ENCODE data around the gene MAGI2.

MAGI2 gene

DNA sequence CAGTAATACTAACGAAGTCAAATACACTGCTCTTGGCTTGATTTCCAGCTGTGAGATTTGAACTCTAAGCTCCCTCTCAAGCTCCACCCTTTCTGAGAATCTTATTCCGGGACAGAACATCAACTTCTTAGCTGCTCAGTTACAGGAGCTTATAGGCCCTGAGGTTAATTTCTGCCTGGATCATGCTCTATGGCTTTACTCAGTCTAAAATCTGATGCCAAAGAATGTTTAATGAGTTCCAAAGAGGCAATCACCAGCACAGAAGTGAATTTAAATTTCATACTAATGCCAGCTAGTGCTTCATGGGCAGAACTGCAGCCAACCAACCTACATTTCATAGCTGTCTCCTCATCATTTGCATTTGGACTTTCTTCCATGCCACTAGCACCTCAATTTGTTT is 707.2 kb downstream of the MAGI2 start:
- Histone ChIP-seq H3K27ac (ENCODE audit: low read depth, low read length) (no peak overlapping the region), H3K27me3 (ENCODE audit: control insufficient read depth, insufficient read depth, low read length) (no peaks in the 10 kb centered on the region), H3K36me3 (ENCODE audit: control insufficient read depth, insufficient read depth, low read length) (no peaks in the 10 kb centered on the region)

GRCh38 chr7:78742694-78743093 is 710.8 kb downstream of the MAGI2 start:
- H3K27me3 ChIP-seq (ENCODE audit: control insufficient read depth, insufficient read depth, low read length): no peaks in the 10 kb centered on the region
- H3K27ac ChIP-seq (ENCODE audit: low read depth, low read length): no peak overlapping the region
- no peaks in the 10 kb centered on the region for H3K9me3 ChIP-seq (ENCODE audit: control insufficient read depth, insufficient read depth, low read depth, low read length)
- H3K9ac ChIP-seq (ENCODE audit: low read length): no peak overlapping the region
- H3K4me3 ChIP-seq (ENCODE audit: low read depth, low read length): no peak overlapping the region
- H3K4me1 ChIP-seq (ENCODE audit: control insufficient read depth, insufficient read depth, low read length): peaks cover 22% of the 10 kb centered on the region
- H3K36me3 ChIP-seq (ENCODE audit: control insufficient read depth, insufficient read depth, low read length): peaks cover 2% of the 10 kb centered on the region; the same call in 1 of the 2 replicates

More for the DNA sequence above, 707.2 kb downstream of the MAGI2 start:
- no peak overlapping the region for H3K4me3 ChIP-seq (ENCODE audit: low read depth, low read length)
- no peaks in the 10 kb centered on the region for H3K9me3 ChIP-seq (ENCODE audit: control insufficient read depth, insufficient read depth, low read depth, low read length)
- H3K4me1 ChIP-seq (ENCODE audit: control insufficient read depth, insufficient read depth, low read length): peaks cover 33% of the 10 kb centered on the region
- H3K9ac ChIP-seq (ENCODE audit: low read length): no peak overlapping the region

DNA sequence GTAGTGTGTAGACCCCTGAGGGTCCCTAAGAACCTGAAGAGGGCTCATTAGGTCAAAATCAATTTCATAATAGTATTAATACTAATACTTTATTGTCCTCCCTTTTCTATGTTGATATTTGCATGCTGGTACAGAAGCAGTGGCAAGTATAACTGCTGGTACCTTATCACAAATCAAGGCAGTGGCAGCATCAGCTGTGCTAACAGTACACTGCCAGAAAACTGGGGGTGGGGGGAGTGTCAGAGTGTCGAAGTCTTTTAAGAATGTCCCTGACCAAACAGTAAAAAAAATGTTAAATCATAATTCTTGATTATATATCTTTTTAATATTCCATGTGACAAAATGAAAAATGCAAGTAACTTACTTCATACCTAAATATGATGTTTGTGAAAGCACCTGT is 716.9 kb downstream of the MAGI2 start:
- no peak overlapping the region for H3K27ac ChIP-seq (ENCODE audit: low read depth, low read length)
- no peak overlapping the region for H3K9ac ChIP-seq (ENCODE audit: low read length)
- H3K9me3 ChIP-seq (ENCODE audit: control insufficient read depth, insufficient read depth, low read depth, low read length): no peaks in the 10 kb centered on the region
- H3K36me3 ChIP-seq (ENCODE audit: control insufficient read depth, insufficient read depth, low read length): peaks cover 2% of the 10 kb centered on the region; the same call in 1 of the 2 replicates
- H3K4me3 ChIP-seq (ENCODE audit: low read depth, low read length): no peak overlapping the region
- H3K4me1 ChIP-seq (ENCODE audit: control insufficient read depth, insufficient read depth, low read length): no peaks in the 10 kb centered on the region
- no peaks in the 10 kb centered on the region for H3K27me3 ChIP-seq (ENCODE audit: control insufficient read depth, insufficient read depth, low read length)

DNA sequence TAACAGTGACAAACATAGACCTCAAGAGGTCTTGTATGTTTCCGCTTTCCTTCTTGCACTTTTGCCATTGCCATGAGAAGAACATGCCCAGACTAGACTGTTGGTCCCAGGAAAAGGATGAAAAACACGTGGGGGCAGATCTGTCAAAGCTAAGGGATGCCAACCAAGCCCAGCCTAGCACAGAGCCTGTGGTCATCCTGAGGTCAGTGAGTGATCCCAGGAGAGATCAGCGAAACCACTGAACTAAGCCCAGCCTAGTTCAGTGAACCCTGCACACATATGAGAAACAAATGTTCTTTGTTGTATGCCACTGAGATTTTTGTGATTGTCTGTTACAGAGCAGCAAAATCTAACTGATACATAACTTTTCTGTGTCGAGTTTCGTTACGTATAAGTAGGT is 718.8 kb downstream of the MAGI2 start:
- Histone ChIP-seq H3K9me3 (ENCODE audit: control insufficient read depth, insufficient read depth, low read depth, low read length) (no peaks in the 10 kb centered on the region), H3K4me1 (ENCODE audit: control insufficient read depth, insufficient read depth, low read length) (no peaks in the 10 kb centered on the region), H3K27ac (ENCODE audit: low read depth, low read length) (no peak overlapping the region), H3K4me3 (ENCODE audit: low read depth, low read length) (no peak overlapping the region), H3K36me3 (ENCODE audit: control insufficient read depth, insufficient read depth, low read length) (no peaks in the 10 kb centered on the region), H3K9ac (ENCODE audit: low read length) (no peak overlapping the region), H3K27me3 (ENCODE audit: control insufficient read depth, insufficient read depth, low read length) (no peaks in the 10 kb centered on the region)

DNA sequence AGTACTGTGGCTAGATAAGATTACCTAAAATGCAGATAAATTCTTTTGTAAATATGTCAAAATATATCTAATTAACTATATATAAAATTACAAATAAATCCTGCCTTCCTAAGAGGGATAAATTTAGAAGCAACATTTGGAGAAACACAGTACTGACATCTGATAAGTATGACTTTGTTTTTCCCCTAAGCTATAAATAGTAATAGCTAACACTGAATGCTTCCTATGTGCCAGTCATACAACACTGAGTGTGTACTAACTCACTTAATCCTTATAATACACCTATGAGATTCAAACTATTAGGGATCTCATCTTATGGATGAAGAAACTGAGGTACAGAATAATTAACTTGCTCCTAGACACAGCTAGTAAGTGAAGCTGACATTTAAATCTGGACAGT is 733.4 kb downstream of the MAGI2 start:
- H3K9me3 ChIP-seq (ENCODE audit: control insufficient read depth, insufficient read depth, low read depth, low read length): peaks cover 6% of the 10 kb centered on the region; the same call in 1 of the 2 replicates
- no peaks in the 10 kb centered on the region for H3K36me3 ChIP-seq (ENCODE audit: control insufficient read depth, insufficient read depth, low read length)
- H3K27ac ChIP-seq (ENCODE audit: low read depth, low read length): no peak overlapping the region
- H3K9ac ChIP-seq (ENCODE audit: low read length): no peak overlapping the region
- peaks cover 10% of the 10 kb centered on the region; the same call in 1 of the 2 replicates for H3K4me1 ChIP-seq (ENCODE audit: control insufficient read depth, insufficient read depth, low read length)
- no peaks in the 10 kb centered on the region for H3K27me3 ChIP-seq (ENCODE audit: control insufficient read depth, insufficient read depth, low read length)
- H3K4me3 ChIP-seq (ENCODE audit: low read depth, low read length): no peak overlapping the region

- Histone ChIP-seq H3K4me1 (ENCODE audit: control insufficient read depth, insufficient read depth, low read length) (peaks cover 14% of the 10 kb centered on the region), H3K9me3 (ENCODE audit: control insufficient read depth, insufficient read depth, low read depth, low read length) (no peaks in the 10 kb centered on the region), H3K9ac (ENCODE audit: low read length) (no peak overlapping the region), H3K27ac (ENCODE audit: low read depth, low read length) (no peak overlapping the region), H3K4me3 (ENCODE audit: low read depth, low read length) (no peak overlapping the region), H3K36me3 (ENCODE audit: control insufficient read depth, insufficient read depth, low read length) (no peaks in the 10 kb centered on the region), H3K27me3 (ENCODE audit: control insufficient read depth, insufficient read depth, low read length) (no peaks in the 10 kb centered on the region)
Observed at GRCh38 chr7:78718212-78718611, 735.3 kb downstream of the MAGI2 start.

- no peaks in the 10 kb centered on the region for H3K36me3 ChIP-seq (ENCODE audit: control insufficient read depth, insufficient read depth, low read length)
- H3K4me3 ChIP-seq (ENCODE audit: low read depth, low read length): no peak overlapping the region
- H3K4me1 ChIP-seq (ENCODE audit: control insufficient read depth, insufficient read depth, low read length): peaks cover 14% of the 10 kb centered on the region
- no peak overlapping the region for H3K9ac ChIP-seq (ENCODE audit: low read length)
- no peaks in the 10 kb centered on the region for H3K9me3 ChIP-seq (ENCODE audit: control insufficient read depth, insufficient read depth, low read depth, low read length)
- H3K27ac ChIP-seq (ENCODE audit: low read depth, low read length): no peak overlapping the region
- H3K27me3 ChIP-seq (ENCODE audit: control insufficient read depth, insufficient read depth, low read length): no peaks in the 10 kb centered on the region
Observed at GRCh38 chr7:78716876-78717275, 736.6 kb downstream of the MAGI2 start.

DNA sequence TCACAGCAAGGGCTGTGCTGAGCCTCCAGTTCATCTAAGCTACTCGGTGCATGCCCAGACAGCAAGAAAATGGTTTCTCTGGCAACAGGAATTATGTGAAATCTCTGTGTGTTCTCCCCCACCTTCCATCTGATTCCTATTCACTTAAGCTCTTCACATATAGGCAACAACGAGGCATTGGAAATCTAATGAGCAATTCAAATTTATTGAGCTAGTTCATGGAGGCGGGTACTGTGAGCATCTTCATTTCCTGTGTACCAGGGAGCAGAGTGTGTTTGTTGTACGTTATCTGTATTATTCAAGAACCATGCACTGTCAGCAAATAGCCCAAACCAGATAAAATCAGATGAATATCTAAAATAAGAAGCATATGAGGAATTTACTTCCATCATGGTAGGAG is 739.1 kb downstream of the MAGI2 start:
- H3K4me3 ChIP-seq (ENCODE audit: low read depth, low read length): no peak overlapping the region
- H3K36me3 ChIP-seq (ENCODE audit: control insufficient read depth, insufficient read depth, low read length): no peaks in the 10 kb centered on the region
- peaks cover 14% of the 10 kb centered on the region for H3K4me1 ChIP-seq (ENCODE audit: control insufficient read depth, insufficient read depth, low read length)
- no peaks in the 10 kb centered on the region for H3K27me3 ChIP-seq (ENCODE audit: control insufficient read depth, insufficient read depth, low read length)
- H3K27ac ChIP-seq (ENCODE audit: low read depth, low read length): no peak overlapping the region
- H3K9ac ChIP-seq (ENCODE audit: low read length): no peak overlapping the region
- no peaks in the 10 kb centered on the region for H3K9me3 ChIP-seq (ENCODE audit: control insufficient read depth, insufficient read depth, low read depth, low read length)

DNA sequence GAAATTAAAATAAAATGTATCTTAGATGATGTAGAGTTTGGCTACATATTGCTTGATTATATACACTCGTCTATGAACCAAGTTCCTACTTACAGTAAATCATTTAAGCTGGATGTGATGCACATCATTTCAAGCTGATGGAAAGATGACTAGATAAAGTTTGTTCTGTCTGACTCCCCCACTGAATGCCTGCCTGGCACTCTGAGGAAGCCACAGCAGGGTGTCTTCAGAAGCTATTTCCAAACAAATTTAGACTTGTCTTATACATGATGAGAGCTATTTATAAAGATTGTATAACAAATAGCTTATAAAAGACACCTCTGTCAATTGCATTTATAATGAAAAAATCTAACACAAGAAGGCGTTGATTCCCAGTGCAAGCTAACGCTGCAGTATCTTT is 741.4 kb downstream of the MAGI2 start:
- peaks cover 12% of the 10 kb centered on the region for H3K4me1 ChIP-seq (ENCODE audit: control insufficient read depth, insufficient read depth, low read length)
- no peaks in the 10 kb centered on the region for H3K36me3 ChIP-seq (ENCODE audit: control insufficient read depth, insufficient read depth, low read length)
- H3K4me3 ChIP-seq (ENCODE audit: low read depth, low read length): no peak overlapping the region
- H3K27me3 ChIP-seq (ENCODE audit: control insufficient read depth, insufficient read depth, low read length): no peaks in the 10 kb centered on the region
- H3K27ac ChIP-seq (ENCODE audit: low read depth, low read length): no peak overlapping the region
- H3K9ac ChIP-seq (ENCODE audit: low read length): no peak overlapping the region
- no peaks in the 10 kb centered on the region for H3K9me3 ChIP-seq (ENCODE audit: control insufficient read depth, insufficient read depth, low read depth, low read length)

DNA sequence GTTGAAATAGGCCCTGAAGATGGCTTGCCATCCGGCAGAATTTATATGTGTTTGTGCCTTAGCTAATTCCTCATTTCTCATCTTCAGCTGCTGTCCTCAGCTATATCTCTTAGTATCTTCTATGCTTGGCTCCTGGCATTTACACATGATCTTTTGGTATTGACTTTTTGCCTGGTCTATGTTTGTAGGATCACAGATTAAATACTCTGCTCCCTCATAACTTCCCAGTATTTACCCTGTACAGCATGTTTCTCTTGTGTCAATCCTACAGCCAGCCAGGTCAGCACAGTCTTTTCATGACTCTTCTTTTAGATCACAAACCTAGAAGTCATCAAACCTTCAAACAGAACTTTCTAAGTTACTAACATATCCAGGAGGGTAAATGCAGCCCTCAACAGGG is 743.8 kb downstream of the MAGI2 start:
- Histone ChIP-seq H3K36me3 (ENCODE audit: control insufficient read depth, insufficient read depth, low read length) (no peaks in the 10 kb centered on the region), H3K4me3 (ENCODE audit: low read depth, low read length) (no peak overlapping the region), H3K9me3 (ENCODE audit: control insufficient read depth, insufficient read depth, low read depth, low read length) (no peaks in the 10 kb centered on the region), H3K4me1 (ENCODE audit: control insufficient read depth, insufficient read depth, low read length) (peaks cover 4% of the 10 kb centered on the region), H3K27me3 (ENCODE audit: control insufficient read depth, insufficient read depth, low read length) (no peaks in the 10 kb centered on the region), H3K27ac (ENCODE audit: low read depth, low read length) (no peak overlapping the region), H3K9ac (ENCODE audit: low read length) (no peak overlapping the region)

- Histone ChIP-seq H3K4me3 (ENCODE audit: low read depth, low read length) (no peak overlapping the region), H3K27me3 (ENCODE audit: control insufficient read depth, insufficient read depth, low read length) (no peaks in the 10 kb centered on the region), H3K4me1 (ENCODE audit: control insufficient read depth, insufficient read depth, low read length) (no peaks in the 10 kb centered on the region; the same call in 1 of the 2 replicates), H3K9ac (ENCODE audit: low read length) (no peak overlapping the region), H3K27ac (ENCODE audit: low read depth, low read length) (no peak overlapping the region), H3K9me3 (ENCODE audit: control insufficient read depth, insufficient read depth, low read depth, low read length) (no peaks in the 10 kb centered on the region), H3K36me3 (ENCODE audit: control insufficient read depth, insufficient read depth, low read length) (no peaks in the 10 kb centered on the region)
Observed at GRCh38 chr7:78704504-78704903, 749.0 kb downstream of the MAGI2 start.

GRCh38 chr7:78703391-78703790 is 750.1 kb downstream of the MAGI2 start:
- Histone ChIP-seq H3K4me3 (ENCODE audit: low read depth, low read length) (no peak overlapping the region), H3K27ac (ENCODE audit: low read depth, low read length) (no peak overlapping the region), H3K9me3 (ENCODE audit: control insufficient read depth, insufficient read depth, low read depth, low read length) (no peaks in the 10 kb centered on the region), H3K9ac (ENCODE audit: low read length) (no peak overlapping the region), H3K36me3 (ENCODE audit: control insufficient read depth, insufficient read depth, low read length) (no peaks in the 10 kb centered on the region), H3K27me3 (ENCODE audit: control insufficient read depth, insufficient read depth, low read length) (no peaks in the 10 kb centered on the region), H3K4me1 (ENCODE audit: control insufficient read depth, insufficient read depth, low read length) (peaks cover 6% of the 10 kb centered on the region)

Measured in HUES6 (cell line).